Measurements from ENCODE around the gene SLC38A3. TPM values are rescaled to one million over a fixed set of nuclear protein-coding genes. Genes with fewer than 3 reads are reported as not detected.
"Not testable (repeated sequence)": the region's sequence is repeated elsewhere in the genome, so short reads cannot be mapped to it uniquely, and the experiment has no call there.

SLC38A3 gene
- total and polyA plus RNA-seq, 2 donors (not counting 3 experiments of a cell fraction or from before 2014, with no cell fraction given) = 0.60 to 1.1 TPM

GRCh38 chr3:50210510-50211367 lies 5.7 kb downstream of the SLC38A3 start:
- TF ChIP-seq JUN (IDR thresholded peaks at IDR 0.05; ENCODE audit: borderline replicate concordance, insufficient read depth, insufficient read length, low read depth) (no peak), MYC (IDR thresholded peaks at IDR 0.05; ENCODE audit: low read depth, low read length) (no peak)
- ChIA-PET CTCF (interaction anchor here (0.6 to 6.4 kb wide), 7 partner anchors 8 to 50 kb away, joined by 3 to 53 read pairs (median 9); no protein-coding TSS in a partner anchor), POLR2A (no interaction called here)
- no peaks in the 10 kb centered on the region for H3K9me1 ChIP-seq (replicated peaks; ENCODE audit: control insufficient read depth, extremely low read depth, insufficient read depth, low read length)
- no peak overlapping the region for H3K4me3 ChIP-seq (replicated peaks in 1 of 3; ENCODE audit: insufficient read depth in 1 of 3, low read depth in 1 of 3, low read length in 3 of 3)
- H3K79me2 ChIP-seq (ENCODE audit: control insufficient read depth, insufficient read depth, low read length) = no peaks in the 10 kb centered on the region
- H3K27me3 ChIP-seq (ENCODE audit: control insufficient read depth in 2 of 2, insufficient read depth in 2 of 2, low read length in 2 of 2) = peaks cover 5 to 10% of the 10 kb centered on the region in 2 experiments
- no peak overlapping the region for H2AFZ ChIP-seq (ENCODE audit: low read depth, low read length)
- DNase-seq (ENCODE audit: low read depth, low spot score) = no peak
- intact Hi-C loops (cut with micrococcal nuclease) (no loop called here), dilution Hi-C loops (cut with MboI; ENCODE audit: extremely low pct_ligation_motif_present, low sequenced_read_pairs) (no loop called here)
- no peak overlapping the region for H3K4me2 ChIP-seq (ENCODE audit: insufficient read depth, low read length)
- H3K4me1 ChIP-seq (ENCODE audit: control insufficient read depth, extremely low read depth, insufficient read depth, low read length) = no peaks in the 10 kb centered on the region
- no peak overlapping the region for H3K9ac ChIP-seq (replicated peaks; ENCODE audit: extremely low read depth, insufficient read depth, low read length)
- H4K20me1 ChIP-seq (replicated peaks; ENCODE audit: control insufficient read depth, extremely low read depth, insufficient read depth, low read length) = no peaks in the 10 kb centered on the region
- FAIRE-seq = no peak
- H3K9me3 ChIP-seq (replicated peaks; ENCODE audit: control insufficient read depth, insufficient read depth, low read length) = no peaks in the 10 kb centered on the region
- no TSS peak for BruUV-seq (replicated peaks)
- H3K27ac ChIP-seq (ENCODE audit: insufficient read depth, low read depth, low read length) = no peak overlapping the region
- H3K36me3 ChIP-seq (ENCODE audit: control insufficient read depth in 2 of 2, extremely low read depth in 1 of 2, insufficient read depth in 2 of 2, low read length in 2 of 2) = no peaks in the 10 kb centered on the region

- H3K27ac ChIP-seq (ENCODE audit: insufficient read depth, low read depth, low read length); H3K9me1 ChIP-seq (replicated peaks; ENCODE audit: control insufficient read depth, extremely low read depth, insufficient read depth, low read length); POLR2A ChIA-PET; intact Hi-C loops (cut with micrococcal nuclease); H3K4me2 ChIP-seq (ENCODE audit: insufficient read depth, low read length); H3K9me3 ChIP-seq (replicated peaks; ENCODE audit: control insufficient read depth, insufficient read depth, low read length); H3K9ac ChIP-seq (replicated peaks; ENCODE audit: extremely low read depth, insufficient read depth, low read length); H2AFZ ChIP-seq (ENCODE audit: low read depth, low read length); H3K79me2 ChIP-seq (ENCODE audit: control insufficient read depth, insufficient read depth, low read length); FAIRE-seq; H3K27me3 ChIP-seq (ENCODE audit: control insufficient read depth in 2 of 2, insufficient read depth in 2 of 2, low read length in 2 of 2); H3K4me1 ChIP-seq (ENCODE audit: control insufficient read depth, extremely low read depth, insufficient read depth, low read length); H4K20me1 ChIP-seq (replicated peaks; ENCODE audit: control insufficient read depth, extremely low read depth, insufficient read depth, low read length); DNase-seq (ENCODE audit: low read depth, low spot score); H3K36me3 ChIP-seq (ENCODE audit: control insufficient read depth in 2 of 2, extremely low read depth in 1 of 2, insufficient read depth in 2 of 2, low read length in 2 of 2); H3K4me3 ChIP-seq (replicated peaks in 1 of 3; ENCODE audit: insufficient read depth in 1 of 3, low read depth in 1 of 3, low read length in 3 of 3); BruUV-seq (replicated peaks); dilution Hi-C loops (cut with MboI; ENCODE audit: extremely low pct_ligation_motif_present, low sequenced_read_pairs): not testable (repeated sequence)
- CTCF ChIA-PET = interaction anchor here (2.4 to 6.4 kb wide), 3 partner anchors 10 to 16 kb away, joined by 9 to 53 read pairs (median 43); no protein-coding TSS in a partner anchor
These were observed 6.3 kb downstream of the SLC38A3 start for GRCh38 chr3:50211368-50211717.
